Epithelial cell of proximal tubule (primary cell): ENCODE measurements around the gene TBRG1. TPM values are rescaled to one million over a fixed set of nuclear protein-coding genes. Genes with fewer than 3 reads are reported as not detected.

Experiments used
- DNase-seq: peaks from one replicate; pipeline ENCODE4 v3.0.0-alpha.2; 2011; ENCODE audit warnings: low read depth
- H3K4me3 ChIP-seq: 2 replicates; pipeline ENCODE4 v1.5.1; 2011; ENCODE audit warnings: low read depth, mild to moderate bottlenecking, low read length
- CTCF ChIP-seq: conservative IDR thresholded peaks from 2 replicates; pipeline ENCODE4 v1.5.1; 2012; ENCODE audit warnings: low read depth, mild to moderate bottlenecking, low read length
- total RNA-seq: library from RNA; depleted of rRNA; stranded (reverse); fragments of >200 nt; gene quantifications from 2 replicates; pipeline ENCODE4 v1.2.3, GENCODE V29; 2015

The TBRG1 gene
- total RNA-seq, 1 donor from 2014 or later, result 12.6 TPM

DNA sequence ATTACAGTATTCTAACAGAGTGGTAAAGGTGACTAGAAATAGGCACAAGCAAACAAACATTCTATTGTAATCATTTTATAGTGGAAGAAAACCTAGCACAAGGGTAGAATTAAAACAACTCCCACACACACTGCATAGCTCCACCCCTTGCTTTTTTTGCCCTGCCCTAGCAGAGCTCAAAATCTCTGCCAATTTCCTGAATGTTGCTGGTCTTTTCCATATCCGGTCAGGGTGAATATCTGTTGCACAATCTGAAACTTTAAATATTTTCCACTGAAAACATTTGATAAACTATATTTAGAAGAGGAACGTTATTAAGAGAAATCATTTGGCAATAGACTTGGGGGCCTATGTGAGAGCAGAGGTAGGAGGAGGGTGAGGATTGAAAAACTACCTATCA is 53.7 kb downstream of the TBRG1 start:
- no peak for TF ChIP-seq CTCF
- no peak for DNase-seq
- no peak overlapping the region for H3K4me3 ChIP-seq

- TF ChIP-seq CTCF, result no peak
- H3K4me3 ChIP-seq, result no peak overlapping the region
- DNase-seq, result no peak
Measured at GRCh38 chr11:124678416-124678815, 55.8 kb downstream of the TBRG1 start.

- no peak for DNase-seq
- no peak overlapping the region for H3K4me3 ChIP-seq
- no peak for TF ChIP-seq CTCF
Measured at GRCh38 chr11:124681421-124681820, 58.8 kb downstream of the TBRG1 start.

- TF ChIP-seq CTCF, result no peak
- no peak overlapping the region for H3K4me3 ChIP-seq
- DNase-seq, result no peak
Measured at GRCh38 chr11:124682443-124682842, 59.8 kb downstream of the TBRG1 start.

Other genes starting within 250 kb of the TBRG1 start
- not detected in 2 replicates for gene OR8B2, start 238.4 kb upstream of the TBRG1 start, total RNA-seq
- not detected in 2 replicates for gene OR8B3, start 223.8 kb upstream of the TBRG1 start, total RNA-seq
- not detected in 2 replicates for gene OR8B4, start 198.0 kb upstream of the TBRG1 start, total RNA-seq
- not detected in 2 replicates for gene OR8B8, start 177.2 kb upstream of the TBRG1 start, total RNA-seq
- not detected in 2 replicates for gene OR8B12, start 79.2 kb upstream of the TBRG1 start, total RNA-seq
- not detected in 2 replicates for gene OR8A1, start 52.9 kb upstream of the TBRG1 start, total RNA-seq
- gene PANX3, start 11.4 kb upstream of the TBRG1 start, total RNA-seq, result not detected in 2 replicates
- gene SIAE, start 50.9 kb downstream of the TBRG1 start, total RNA-seq, result 3.5 and 8.2 TPM in 2 replicates
- 21.2 and 28.1 TPM in 2 replicates for gene SPA17, start 51.0 kb downstream of the TBRG1 start, total RNA-seq
- gene NRGN, start 117.1 kb downstream of the TBRG1 start, total RNA-seq, result 2.7 and 5.8 TPM in 2 replicates
- 0.29 and 0.40 TPM in 2 replicates for gene VSIG2, start 129.4 kb downstream of the TBRG1 start, total RNA-seq
- 1.8 and 9.9 TPM in 2 replicates for gene ESAM, start 139.4 kb downstream of the TBRG1 start, total RNA-seq
- 7.2 and 8.5 TPM in 2 replicates for gene MSANTD2, start 177.5 kb downstream of the TBRG1 start, total RNA-seq
- 18.9 and 30.6 TPM in 2 replicates for gene ROBO3, start 242.6 kb downstream of the TBRG1 start, total RNA-seq